ENCODE results near the gene HTD2. TPM values are rescaled to one million over a fixed set of nuclear protein-coding genes. Genes with fewer than 3 reads are reported as not detected.

The HTD2 gene
- total and polyA plus RNA-seq, 9 of the 15 experiments (the other 6 are each of a cell fraction or from before 2014, with no cell fraction given): 1.8 to 22.8 (median 9.6) TPM

- H2AFZ ChIP-seq (ENCODE audit: low read depth, low read length): no peak overlapping the region
- ChIA-PET CTCF (ENCODE audit: low intra/inter-chr PET ratio) (no interaction called here), POLR2A (interaction anchor here (1.2 to 1.7 kb wide), 2 partner anchors 10 to 15 kb away, joined by 5 to 6 read pairs; partner anchors contain the start of gene PXK)
- in situ Hi-C loops (cut with MboI) (no loop called here), intact Hi-C loops (cut with micrococcal nuclease) (loop anchor here (5.0 kb wide), 1 partner anchor 210 kb away; no protein-coding TSS in a partner anchor)
- no peak overlapping the region for H3K4me2 ChIP-seq (ENCODE audit: insufficient read depth, low read length)
- H3K4me3 ChIP-seq: no peak overlapping the region
- H3K27ac ChIP-seq (ENCODE audit: extremely low read depth, low read depth, low read length): no peak overlapping the region
- 0 out of 2 replicates have a peak, but pooled peaks have one; percentile 8 for TF ChIP-seq CEBPB (tag; IDR thresholded peaks at IDR 0.05)
- no peak for TF ChIP-seq CTCFL (IDR thresholded peaks at IDR 0.05; ENCODE audit: borderline replicate concordance, insufficient read depth, low read depth, low read length, poor library complexity, severe bottlenecking)
- peaks cover 9 to 11% of the 10 kb centered on the region in 2 experiments; a peak in 3 of 5 replicates for H3K4me1 ChIP-seq (replicated peaks in 1 of 2; ENCODE audit: control insufficient read depth in 2 of 2, insufficient read depth in 2 of 2, low read length in 2 of 2)
- no peaks in the 10 kb centered on the region for H3K27me3 ChIP-seq (ENCODE audit: control insufficient read depth in 2 of 2, insufficient read depth in 2 of 2, low read length in 2 of 2)
- H3K79me2 ChIP-seq (ENCODE audit: control insufficient read depth, insufficient read depth, low read length): no peaks in the 10 kb centered on the region
- no peak for ATAC-seq
- no peak for DNase-seq (ENCODE audit: extremely low read depth in 1 of 4, low spot score in 3 of 4)
- no peak overlapping the region for H3K9ac ChIP-seq (ENCODE audit: insufficient read depth in 1 of 2, low read depth in 2 of 2, low read length in 2 of 2)
- no TSS peak for BruUV-seq (replicated peaks)
- peaks cover 21% of the 10 kb centered on the region; the same call in 2 of the 3 replicates for H3K36me3 ChIP-seq (ENCODE audit: control insufficient read depth, insufficient read depth, low read length)
- no peak for FAIRE-seq
- no peaks in the 10 kb centered on the region for H3K9me3 ChIP-seq (replicated peaks; ENCODE audit: control insufficient read depth, insufficient read depth, low read depth, low read length)
- no peaks in the 10 kb centered on the region for H4K20me1 ChIP-seq (replicated peaks; ENCODE audit: control insufficient read depth, insufficient read depth, low read length)
- 64% methylated on average over 1 of the region's 1 CpG for WGBS (ENCODE audit: insufficient coverage, low coverage, missing lambda C conversion rate)
- H3K9me1 ChIP-seq (ENCODE audit: control insufficient read depth, insufficient read depth, low read length): no peaks in the 10 kb centered on the region
Observed at GRCh38 chr3:58322793-58323192, 16.5 kb downstream of the HTD2 start.

Measured in K562 (cell line).